ENCODE data around the gene MYO9A.

The MYO9A gene

DNA sequence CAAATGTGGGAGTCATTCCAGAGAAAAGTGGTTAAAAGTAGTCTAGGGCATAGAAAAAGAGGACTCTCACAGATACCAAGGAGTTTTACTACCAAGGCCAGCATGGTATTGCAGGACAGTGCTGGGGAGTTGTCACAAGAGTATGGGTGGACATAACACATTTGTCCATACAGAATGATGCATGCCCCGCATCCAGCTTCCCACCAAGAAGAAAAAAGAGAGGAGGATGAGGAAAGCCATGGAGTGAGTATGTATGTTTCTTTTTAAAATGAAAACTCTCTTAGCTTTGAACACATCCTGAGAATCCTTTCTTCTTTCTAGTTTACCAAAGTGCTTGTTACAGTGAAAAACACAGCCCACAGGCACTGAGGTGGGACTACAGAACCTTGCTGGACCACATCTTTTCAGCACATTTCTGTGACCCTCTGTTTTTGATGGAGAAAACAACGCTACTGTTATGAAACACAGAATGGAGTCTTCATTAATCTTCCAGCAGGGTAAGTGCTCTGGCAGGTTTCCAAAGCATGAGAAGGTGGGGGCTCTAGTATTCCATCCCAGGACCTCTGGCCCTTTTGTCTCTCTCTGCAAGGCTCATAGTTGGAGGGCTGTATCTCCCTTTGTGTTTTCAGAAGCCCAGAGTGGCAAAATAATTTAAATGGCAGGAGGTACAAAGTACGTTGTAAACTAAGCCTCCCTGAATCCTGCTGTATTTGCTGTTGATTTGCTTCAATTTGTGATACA, 294.9 kb downstream of the MYO9A start:
- Histone ChIP-seq H3K4me1 (ENCODE audit: control extremely low read depth in 1 of 4, control insufficient read depth in 4 of 4, insufficient read depth in 4 of 4, low read length in 3 of 4) (no peaks in the 10 kb centered on the region), H3K27me3 (replicated peaks in 2 of 5; ENCODE audit: control insufficient read depth in 4 of 5, insufficient read depth in 5 of 5, low read length in 4 of 5) (no peaks in the 10 kb centered on the region), H3K36me3 (ENCODE audit: control insufficient read depth in 4 of 4, insufficient read depth in 4 of 4, low read length in 3 of 4) (peaks cover 9 to 49% (median 22%) of the 10 kb centered on the region in 4 experiments), H3K27ac (ENCODE audit: insufficient read depth in 1 of 2, low read depth in 1 of 2, low read length in 2 of 2, poor library complexity in 1 of 2, severe bottlenecking in 2 of 2) (no peak overlapping the region), H3K4me3 (ENCODE audit: control insufficient read depth in 1 of 7, extremely low read depth in 1 of 7, insufficient read depth in 4 of 7, low read depth in 2 of 7, low read length in 6 of 7) (no peak overlapping the region), H3K9me3 (ENCODE audit: control extremely low read depth in 1 of 5, control insufficient read depth in 4 of 5, insufficient read depth in 2 of 5, low read depth in 1 of 5, low read length in 4 of 5) (peaks cover 0 to 39% (median 15%) of the 10 kb centered on the region in 5 experiments)
- ChIA-PET POLR2A (no interaction called here), CTCF (no interaction called here)
- DNase-seq: no peak
- 100% methylated on average over 1 of the region's 3 CpGs for WGBS (ENCODE audit: insufficient coverage)

DNA sequence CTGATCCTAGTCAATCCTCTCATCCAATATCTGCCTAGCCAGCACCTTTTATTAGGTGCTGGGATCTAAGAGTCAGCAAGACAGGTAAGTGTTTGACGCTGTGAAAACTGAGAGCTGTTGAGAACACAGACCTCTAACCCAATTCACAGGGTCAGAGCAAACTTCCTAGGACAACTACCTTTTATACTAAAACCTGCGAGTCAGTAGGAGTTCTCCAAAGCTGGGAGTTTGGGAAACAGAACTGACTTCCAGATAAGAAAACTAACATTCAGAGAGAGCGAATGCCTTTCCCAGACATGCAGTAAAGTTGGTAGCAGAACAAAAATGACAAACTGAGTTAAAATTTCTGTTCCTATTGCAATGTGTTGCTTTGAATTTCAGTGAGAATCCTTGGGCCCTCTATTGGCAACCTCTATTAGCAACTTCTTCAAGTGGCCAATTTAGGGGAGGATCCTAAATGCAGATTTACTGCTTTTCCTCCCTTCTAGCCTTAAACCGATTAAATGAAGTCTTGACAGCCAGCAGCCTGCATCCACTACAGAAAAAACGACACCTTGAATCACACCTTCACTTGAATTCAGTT, 296.3 kb downstream of the MYO9A start:
- CTCF ChIA-PET: no interaction called here
- Histone ChIP-seq H3K27me3 (replicated peaks in 2 of 5; ENCODE audit: control insufficient read depth in 4 of 5, insufficient read depth in 5 of 5, low read length in 4 of 5) (no peaks in the 10 kb centered on the region), H3K27ac (ENCODE audit: insufficient read depth in 1 of 2, low read depth in 1 of 2, low read length in 2 of 2, poor library complexity in 1 of 2, severe bottlenecking in 2 of 2) (no peak overlapping the region), H3K4me3 (ENCODE audit: control insufficient read depth in 1 of 7, extremely low read depth in 1 of 7, insufficient read depth in 4 of 7, low read depth in 2 of 7, low read length in 6 of 7) (no peak overlapping the region), H3K36me3 (ENCODE audit: control insufficient read depth in 4 of 4, insufficient read depth in 4 of 4, low read length in 3 of 4) (peaks cover 4 to 35% (median 12%) of the 10 kb centered on the region in 4 experiments), H3K9me3 (ENCODE audit: control extremely low read depth in 1 of 5, control insufficient read depth in 4 of 5, insufficient read depth in 2 of 5, low read depth in 1 of 5, low read length in 4 of 5) (peaks cover 0 to 39% (median 15%) of the 10 kb centered on the region in 5 experiments), H3K4me1 (ENCODE audit: control extremely low read depth in 1 of 4, control insufficient read depth in 4 of 4, insufficient read depth in 4 of 4, low read length in 3 of 4) (no peaks in the 10 kb centered on the region)
- DNase-seq: no peak
- POLR2A ChIA-PET: no interaction called here
- 92% methylated on average over 4 of the region's 5 CpGs for WGBS (ENCODE audit: insufficient coverage)

DNA sequence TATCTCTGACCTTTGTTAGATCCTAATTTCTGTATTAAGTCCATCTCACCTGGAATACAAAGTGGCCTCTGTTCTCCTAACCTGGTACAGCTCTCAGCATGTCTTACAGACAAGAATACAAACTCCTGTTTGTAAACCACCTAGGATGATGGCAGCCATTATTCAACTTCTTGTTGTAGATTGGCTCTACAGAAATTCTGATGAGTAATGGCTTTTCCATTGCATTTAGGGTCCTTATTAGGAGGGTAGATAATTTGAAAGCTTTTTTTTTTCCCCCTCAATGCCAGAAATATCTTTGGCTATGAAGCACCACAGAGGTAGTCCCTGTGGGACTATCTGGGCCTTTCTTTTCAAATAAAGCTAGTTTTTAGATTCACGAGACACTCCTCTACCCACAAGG, 297.8 kb downstream of the MYO9A start:
- Histone ChIP-seq H3K4me1 (ENCODE audit: control extremely low read depth in 1 of 4, control insufficient read depth in 4 of 4, insufficient read depth in 4 of 4, low read length in 3 of 4) (no peaks in the 10 kb centered on the region), H3K27ac (ENCODE audit: insufficient read depth in 1 of 2, low read depth in 1 of 2, low read length in 2 of 2, poor library complexity in 1 of 2, severe bottlenecking in 2 of 2) (no peak overlapping the region), H3K27me3 (replicated peaks in 2 of 5; ENCODE audit: control insufficient read depth in 4 of 5, insufficient read depth in 5 of 5, low read length in 4 of 5) (no peaks in the 10 kb centered on the region), H3K36me3 (ENCODE audit: control insufficient read depth in 4 of 4, insufficient read depth in 4 of 4, low read length in 3 of 4) (peaks cover 2 to 25% (median 5%) of the 10 kb centered on the region in 4 experiments), H3K9me3 (ENCODE audit: control extremely low read depth in 1 of 5, control insufficient read depth in 4 of 5, insufficient read depth in 2 of 5, low read depth in 1 of 5, low read length in 4 of 5) (peaks cover 0 to 39% (median 15%) of the 10 kb centered on the region in 5 experiments), H3K4me3 (ENCODE audit: control insufficient read depth in 1 of 7, extremely low read depth in 1 of 7, insufficient read depth in 4 of 7, low read depth in 2 of 7, low read length in 6 of 7) (no peak overlapping the region)
- no peak for DNase-seq
- whole genome bisulfite sequencing (ENCODE audit: insufficient coverage): 100% methylated on average over 1 of the region's 1 CpG
- ChIA-PET CTCF (interaction anchor here (1.3 kb wide), 1 partner anchor 21 kb away, joined by 3 read pairs; no protein-coding TSS in a partner anchor), POLR2A (no interaction called here)

DNA sequence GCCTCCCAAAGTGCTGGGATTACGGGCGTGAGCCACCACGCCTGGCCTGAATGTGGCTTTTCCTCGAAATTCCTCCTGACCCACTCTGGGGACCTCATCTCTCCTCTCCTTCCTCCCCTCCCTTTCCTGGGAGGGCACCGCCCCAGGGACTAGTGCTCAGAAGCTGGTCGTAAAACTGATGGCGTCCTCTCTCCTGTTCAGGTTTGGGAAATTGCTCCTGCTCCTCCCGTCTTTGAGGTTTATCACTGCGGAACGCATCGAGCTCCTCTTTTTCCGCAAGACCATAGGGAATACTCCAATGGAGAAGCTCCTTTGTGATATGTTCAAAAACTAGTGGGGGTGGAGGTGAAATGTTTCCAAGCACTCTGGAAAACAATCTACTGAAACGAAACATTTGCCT, 300.6 kb downstream of the MYO9A start:
- CTCF ChIA-PET: no interaction called here
- 96% methylated on average over 11 of the region's 13 CpGs for WGBS (ENCODE audit: insufficient coverage)

DNA sequence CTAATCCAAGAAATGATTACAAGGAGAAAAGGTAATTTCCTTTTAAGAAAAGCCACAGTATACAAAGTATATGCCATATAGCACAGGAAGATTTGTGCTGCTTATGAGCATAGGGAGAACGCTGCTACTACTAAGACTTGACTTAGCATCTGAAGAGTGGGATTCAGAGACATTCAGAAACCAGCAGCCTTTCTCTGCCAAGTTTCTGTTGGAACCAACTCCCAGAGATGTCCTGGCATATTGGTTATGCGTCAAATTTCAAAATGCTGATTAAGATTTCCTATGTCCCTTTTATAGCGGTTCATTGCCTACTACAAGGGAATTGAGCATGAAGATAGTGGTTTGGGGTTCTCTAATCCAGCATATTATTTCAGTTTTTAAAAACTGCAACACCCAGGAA, 302.6 kb downstream of the MYO9A start:
- H3K27ac ChIP-seq (ENCODE audit: insufficient read depth in 1 of 2, low read depth in 1 of 2, low read length in 2 of 2, poor library complexity in 1 of 2, severe bottlenecking in 2 of 2): no peak overlapping the region
- no peak overlapping the region for H3K4me3 ChIP-seq (ENCODE audit: control insufficient read depth in 1 of 7, extremely low read depth in 1 of 7, insufficient read depth in 4 of 7, low read depth in 2 of 7, low read length in 6 of 7)
- POLR2A ChIA-PET: no interaction called here
- WGBS (ENCODE audit: insufficient coverage): 100% methylated on average over 1 of the region's 3 CpGs
- CTCF ChIA-PET: no interaction called here
- no peaks in the 10 kb centered on the region for H3K27me3 ChIP-seq (replicated peaks in 2 of 5; ENCODE audit: control insufficient read depth in 4 of 5, insufficient read depth in 5 of 5, low read length in 4 of 5)
- DNase-seq: no peak
- H3K9me3 ChIP-seq (ENCODE audit: control extremely low read depth in 1 of 5, control insufficient read depth in 4 of 5, insufficient read depth in 2 of 5, low read depth in 1 of 5, low read length in 4 of 5): peaks cover 0 to 13% (median 2%) of the 10 kb centered on the region in 5 experiments
- no peaks in the 10 kb centered on the region for H3K36me3 ChIP-seq (ENCODE audit: control insufficient read depth in 4 of 4, insufficient read depth in 4 of 4, low read length in 3 of 4)
- no peaks in the 10 kb centered on the region for H3K4me1 ChIP-seq (ENCODE audit: control extremely low read depth in 1 of 4, control insufficient read depth in 4 of 4, insufficient read depth in 4 of 4, low read length in 3 of 4)

More for the DNA sequence above, 300.6 kb downstream of the MYO9A start:
- Histone ChIP-seq H3K36me3 (ENCODE audit: control insufficient read depth in 4 of 4, insufficient read depth in 4 of 4, low read length in 3 of 4) (peaks cover 0 to 8% (median 2%) of the 10 kb centered on the region in 4 experiments), H3K27ac (ENCODE audit: insufficient read depth in 1 of 2, low read depth in 1 of 2, low read length in 2 of 2, poor library complexity in 1 of 2, severe bottlenecking in 2 of 2) (no peak overlapping the region), H3K4me3 (ENCODE audit: control insufficient read depth in 1 of 7, extremely low read depth in 1 of 7, insufficient read depth in 4 of 7, low read depth in 2 of 7, low read length in 6 of 7) (no peak overlapping the region), H3K4me1 (ENCODE audit: control extremely low read depth in 1 of 4, control insufficient read depth in 4 of 4, insufficient read depth in 4 of 4, low read length in 3 of 4) (no peaks in the 10 kb centered on the region), H3K27me3 (replicated peaks in 2 of 5; ENCODE audit: control insufficient read depth in 4 of 5, insufficient read depth in 5 of 5, low read length in 4 of 5) (no peaks in the 10 kb centered on the region), H3K9me3 (ENCODE audit: control extremely low read depth in 1 of 5, control insufficient read depth in 4 of 5, insufficient read depth in 2 of 5, low read depth in 1 of 5, low read length in 4 of 5) (peaks cover 0 to 26% (median 15%) of the 10 kb centered on the region in 5 experiments)
- POLR2A ChIA-PET: no interaction called here
- DNase-seq: no peak

DNA sequence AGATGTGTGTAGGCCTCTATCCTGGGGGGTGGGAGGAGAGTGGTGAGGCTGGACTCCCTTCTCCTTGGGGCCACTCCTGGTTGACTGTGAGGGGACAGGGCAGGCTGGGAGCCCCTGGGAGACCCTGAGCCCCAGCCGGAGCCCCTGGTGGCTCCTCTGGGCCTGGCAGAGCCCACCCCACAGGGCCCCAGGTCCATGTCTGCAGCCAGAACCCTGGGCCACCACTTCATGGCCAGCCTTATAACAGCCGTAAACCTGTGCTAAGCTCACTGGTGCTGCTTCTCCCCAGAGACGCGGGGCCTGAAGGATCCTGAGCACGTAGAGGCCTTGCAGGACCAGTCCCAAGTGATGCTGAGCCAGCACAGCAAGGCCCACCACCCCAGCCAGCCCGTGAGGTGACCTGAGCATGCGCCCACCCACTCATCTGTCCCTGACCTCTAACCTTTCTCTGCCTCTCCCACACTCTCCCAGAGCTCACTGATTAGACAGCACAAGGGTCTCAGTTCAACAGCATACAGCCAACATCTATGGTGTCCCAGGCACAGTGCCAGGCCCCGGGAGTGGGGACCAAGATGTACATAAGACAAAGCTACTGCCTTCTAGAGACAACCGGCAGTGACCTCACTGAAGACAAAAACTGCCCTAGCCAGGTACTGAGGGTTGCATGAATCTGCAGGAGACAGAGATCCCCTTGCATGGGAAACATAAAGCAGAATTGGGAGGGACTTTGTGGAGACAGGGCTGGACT, 304.1 kb downstream of the MYO9A start:
- H3K9me3 ChIP-seq (ENCODE audit: control extremely low read depth in 1 of 5, control insufficient read depth in 4 of 5, insufficient read depth in 2 of 5, low read depth in 1 of 5, low read length in 4 of 5): peaks cover 0 to 2% (median 0%) of the 10 kb centered on the region in 5 experiments
- POLR2A ChIA-PET: no interaction called here
- WGBS (ENCODE audit: insufficient coverage): 98% methylated on average over 9 of the region's 9 CpGs
- CTCF ChIA-PET: interaction anchor here (0.8 kb wide), 1 partner anchor 8 kb away, joined by 3 read pairs; no protein-coding TSS in a partner anchor
- H3K4me1 ChIP-seq (ENCODE audit: control extremely low read depth in 1 of 4, control insufficient read depth in 4 of 4, insufficient read depth in 4 of 4, low read length in 3 of 4): no peaks in the 10 kb centered on the region
- no peaks in the 10 kb centered on the region for H3K36me3 ChIP-seq (ENCODE audit: control insufficient read depth in 4 of 4, insufficient read depth in 4 of 4, low read length in 3 of 4)
- no peak overlapping the region for H3K27ac ChIP-seq (ENCODE audit: insufficient read depth in 1 of 2, low read depth in 1 of 2, low read length in 2 of 2, poor library complexity in 1 of 2, severe bottlenecking in 2 of 2)
- no peak overlapping the region for H3K4me3 ChIP-seq (ENCODE audit: control insufficient read depth in 1 of 7, extremely low read depth in 1 of 7, insufficient read depth in 4 of 7, low read depth in 2 of 7, low read length in 6 of 7)
- DNase-seq: no peak
- H3K27me3 ChIP-seq (replicated peaks in 2 of 5; ENCODE audit: control insufficient read depth in 4 of 5, insufficient read depth in 5 of 5, low read length in 4 of 5): no peaks in the 10 kb centered on the region
